ENCODE data around the gene PCDH12. TPM values are rescaled to one million over a fixed set of nuclear protein-coding genes. Genes with fewer than 3 reads are reported as not detected.

PCDH12 gene
- total and polyA plus RNA-seq, 10 donors = 2.1 to 72.0 (median 33.4) TPM

- H3K36me3 ChIP-seq = no peaks in the 10 kb centered on the region
- no peak overlapping the region for H3K27ac ChIP-seq
- 78 to 94% (median 89%) methylated on average over 5 of the region's 5 CpGs for WGBS, 5 donors
- H3K4me1 ChIP-seq = no peaks in the 10 kb centered on the region
- TF ChIP-seq POLR2A (IDR thresholded peaks at IDR 0.05) (no peak), POLR2AphosphoS5 (IDR thresholded peaks at IDR 0.05) (no peak), CTCF (IDR thresholded peaks at IDR 0.05 in 8 of 11, conservative IDR thresholded peaks at IDR 0.05 in 3 of 11) (no peak)
- no peaks in the 10 kb centered on the region for H3K9me3 ChIP-seq
- H3K27me3 ChIP-seq (replicated peaks in 1 of 7) = no peaks in the 10 kb centered on the region
- no peak for DNase-seq
- no peak overlapping the region for H3K4me3 ChIP-seq
- intact Hi-C loops (cut with DNase I; ENCODE audit: low total_unique reads) = no loop called here
Observed at GRCh38 chr5:141904551-141904950, 53.5 kb downstream of the PCDH12 start.

- Histone ChIP-seq H3K4me1 (no peaks in the 10 kb centered on the region), H3K9me3 (no peaks in the 10 kb centered on the region), H3K36me3 (no peaks in the 10 kb centered on the region), H3K27ac (peak overlapping the region in 1 of 8 donors; percentile 22), H3K27me3 (replicated peaks in 1 of 7) (no peaks in the 10 kb centered on the region), H3K4me3 (no peak overlapping the region)
- 48 to 72% (median 63%) methylated on average over 4 of the region's 4 CpGs for WGBS, 5 donors
- no peak for TF ChIP-seq POLR2AphosphoS5 (IDR thresholded peaks at IDR 0.05)
- TF ChIP-seq POLR2A (IDR thresholded peaks at IDR 0.05) = no peak
- no peak for TF ChIP-seq CTCF (IDR thresholded peaks at IDR 0.05 in 8 of 11, conservative IDR thresholded peaks at IDR 0.05 in 3 of 11)
- DNase-seq = no peak
- intact Hi-C loops (cut with DNase I; ENCODE audit: low total_unique reads) = no loop called here
Observed at GRCh38 chr5:141903261-141903660, 54.7 kb downstream of the PCDH12 start.

GRCh38 chr5:141902015-141902814 lies 55.8 kb downstream of the PCDH12 start:
- Histone ChIP-seq H3K4me3 (no peak overlapping the region), H3K9me3 (no peaks in the 10 kb centered on the region), H3K36me3 (no peaks in the 10 kb centered on the region), H3K27ac (peak overlapping the region in 1 of 8 donors; percentile 22), H3K4me1 (no peaks in the 10 kb centered on the region), H3K27me3 (replicated peaks in 1 of 7) (no peaks in the 10 kb centered on the region)
- 67 to 80% (median 75%) methylated on average over 5 of the region's 5 CpGs for WGBS, 5 donors
- no peak for TF ChIP-seq POLR2A (IDR thresholded peaks at IDR 0.05)
- no peak for TF ChIP-seq CTCF (IDR thresholded peaks at IDR 0.05 in 8 of 11, conservative IDR thresholded peaks at IDR 0.05 in 3 of 11)
- TF ChIP-seq POLR2AphosphoS5 (IDR thresholded peaks at IDR 0.05) = no peak
- intact Hi-C loops (cut with DNase I; ENCODE audit: low total_unique reads) = no loop called here
- DNase-seq = no peak

GRCh38 chr5:141898448-141899049 lies 59.5 kb downstream of the PCDH12 start:
- Histone ChIP-seq H3K4me1 (no peaks in the 10 kb centered on the region), H3K9me3 (no peaks in the 10 kb centered on the region), H3K4me3 (no peak overlapping the region), H3K27ac (peak overlapping the region in 1 of 8 donors; percentile 30), H3K36me3 (no peaks in the 10 kb centered on the region), H3K27me3 (replicated peaks in 1 of 7) (no peaks in the 10 kb centered on the region)
- WGBS, 5 donors = 70 to 85% (median 77%) methylated on average over 2 of the region's 2 CpGs
- no peak for TF ChIP-seq POLR2AphosphoS5 (IDR thresholded peaks at IDR 0.05)
- TF ChIP-seq POLR2A (IDR thresholded peaks at IDR 0.05) = no peak
- no peak for TF ChIP-seq CTCF (IDR thresholded peaks at IDR 0.05 in 8 of 11, conservative IDR thresholded peaks at IDR 0.05 in 3 of 11)
- intact Hi-C loops (cut with DNase I; ENCODE audit: low total_unique reads) = no loop called here
- no peak for DNase-seq

Measured in spleen (tissue), 11 donors.